Keratinocyte (primary cell): ENCODE results near the gene JAG2. TPM values are rescaled to one million over a fixed set of nuclear protein-coding genes. Genes with fewer than 3 reads are reported as not detected.

Experiments
- DNase-seq: peaks from one replicate; pipeline ENCODE4 v3.0.0-alpha.2; 2011; ENCODE audit warnings: low read depth, missing footprints, low spot score
- FAIRE-seq: peaks from 2 replicates; lab custom pipeline; 2011; peaks lifted over from hg19 to GRCh38; lab: Jason Lieb, UNC
- H2AFZ ChIP-seq: 2 replicates; pipeline ENCODE4 v1.6.0; 2012; ENCODE audit warnings: low read length, control low read depth, inconsistent platforms; ENCODE audit not compliant: control insufficient read depth
- H3K27ac ChIP-seq: 2 replicates; pipeline ENCODE4 v1.5.1; 2011; ENCODE audit warnings: low read length; ENCODE audit not compliant: control insufficient read depth, insufficient read depth
- H3K27me3 ChIP-seq: 3 replicates; pipeline ENCODE4 v1.6.0; 2011; ENCODE audit warnings: low read length; ENCODE audit not compliant: control insufficient read depth, insufficient read depth; ENCODE audit errors: extremely low read depth
- H3K36me3 ChIP-seq, 2 experiments: 2 replicates in 1 of 2; 3 replicates in 1 of 2; pipeline ENCODE4 v1.5.1; 2011; ENCODE audit warnings: low read length in 2 of 2, mild to moderate bottlenecking in 1 of 2; ENCODE audit not compliant: control insufficient read depth in 2 of 2, insufficient read depth in 2 of 2; ENCODE audit errors: extremely low read depth in 1 of 2
- H3K4me1 ChIP-seq: 3 replicates; pipeline ENCODE4 v1.5.1; 2011; ENCODE audit warnings: low read length; ENCODE audit not compliant: control insufficient read depth, insufficient read depth; ENCODE audit errors: extremely low read depth
- H3K4me2 ChIP-seq: 3 replicates; pipeline ENCODE4 v1.6.0; 2011; ENCODE audit warnings: low read depth, low read length; ENCODE audit not compliant: control insufficient read depth, insufficient read depth; ENCODE audit errors: extremely low read depth
- H3K4me3 ChIP-seq, 3 experiments: fragments of 200-600 bp in 1 of 3; sonication (generic) in 1 of 3; 2 replicates in 2 of 3; 3 replicates in 1 of 3; pipeline ENCODE4 v1.5.1; 2011 to 2016; ENCODE audit warnings: low read length in 3 of 3, mild to moderate bottlenecking in 3 of 3, control low read depth in 2 of 3, inconsistent platforms in 1 of 3, low read depth in 1 of 3, mixed read lengths in 1 of 3, mixed run types in 1 of 3, moderate library complexity in 1 of 3; ENCODE audit not compliant: control insufficient read depth in 2 of 3, insufficient read depth in 2 of 3; ENCODE audit errors: extremely low read depth in 1 of 3
- H3K79me2 ChIP-seq: 2 replicates; pipeline ENCODE4 v1.6.0; 2012; ENCODE audit warnings: low read length; ENCODE audit not compliant: control insufficient read depth, insufficient read depth
- H3K9ac ChIP-seq: 3 replicates; pipeline ENCODE4 v1.6.0; 2011; ENCODE audit warnings: low read length; ENCODE audit not compliant: control insufficient read depth, insufficient read depth; ENCODE audit errors: extremely low read depth
- H3K9me1 ChIP-seq: 3 replicates; pipeline ENCODE4 v1.6.0; 2011; ENCODE audit warnings: low read length; ENCODE audit not compliant: control insufficient read depth, insufficient read depth; ENCODE audit errors: extremely low read depth
- H3K9me3 ChIP-seq: 2 replicates; pipeline ENCODE4 v1.5.1; 2012; ENCODE audit warnings: low read depth, low read length; ENCODE audit not compliant: control insufficient read depth
- H4K20me1 ChIP-seq: 3 replicates; pipeline ENCODE4 v1.6.0; 2011; ENCODE audit warnings: low read length; ENCODE audit not compliant: control insufficient read depth, insufficient read depth; ENCODE audit errors: extremely low read depth
- EZH2 ChIP-seq: IDR thresholded peaks from one replicate; pipeline ENCODE4 v1.6.1; 2012; ENCODE audit warnings: inconsistent platforms, mild to moderate bottlenecking, low read length, moderate library complexity
- dilution Hi-C: fragments of 300-500 bp; cut with MboI; formaldehyde crosslinking; loops from one replicate; pipeline ENCODE4 v1.7.0; 2020; ENCODE audit warnings: low sequenced_read_pairs; ENCODE audit not compliant: extremely low pct_ligation_motif_present
- polyA plus RNA-seq, 5 experiments: library from polyadenylated mRNA; depleted of rRNA in 3 of 5; stranded (reverse) in 3 of 5; stranded (forward) in 1 of 5; unstranded in 1 of 5; fragments of >200 nt; gene quantifications; 1 replicate in 1 of 5; 2 replicates in 3 of 5; 3 replicates in 1 of 5; pipeline versions ENCODE4 v1.2.1 to v1.2.3, GENCODE V29; 2011 to 2012; ENCODE audit warnings: missing spikeins in 2 of 5, low read depth in 1 of 5, low replicate concordance in 1 of 5
- TF ChIP-seq, protein P1 (sequence below), 3 experiments: IDR thresholded peaks in 1 of 3; conservative IDR thresholded peaks in 1 of 3; optimal IDR thresholded peaks in 1 of 3; 2 replicates in 2 of 3; 3 replicates in 1 of 3; pipeline versions ENCODE3 to v1.5.1; 2011; ENCODE audit warnings: low read length in 3 of 3, mild to moderate bottlenecking in 3 of 3, moderate library complexity in 2 of 3, control low read depth in 1 of 3, inconsistent platforms in 1 of 3; ENCODE audit not compliant: insufficient read depth in 2 of 3; ENCODE audit errors: extremely low read depth in 1 of 3

Gene JAG2
- polyA plus RNA-seq, 1 donor (not counting 4 experiments of a cell fraction or from before 2014, with no cell fraction given), result 28.3 TPM

- TF ChIP-seq, protein P1, sequence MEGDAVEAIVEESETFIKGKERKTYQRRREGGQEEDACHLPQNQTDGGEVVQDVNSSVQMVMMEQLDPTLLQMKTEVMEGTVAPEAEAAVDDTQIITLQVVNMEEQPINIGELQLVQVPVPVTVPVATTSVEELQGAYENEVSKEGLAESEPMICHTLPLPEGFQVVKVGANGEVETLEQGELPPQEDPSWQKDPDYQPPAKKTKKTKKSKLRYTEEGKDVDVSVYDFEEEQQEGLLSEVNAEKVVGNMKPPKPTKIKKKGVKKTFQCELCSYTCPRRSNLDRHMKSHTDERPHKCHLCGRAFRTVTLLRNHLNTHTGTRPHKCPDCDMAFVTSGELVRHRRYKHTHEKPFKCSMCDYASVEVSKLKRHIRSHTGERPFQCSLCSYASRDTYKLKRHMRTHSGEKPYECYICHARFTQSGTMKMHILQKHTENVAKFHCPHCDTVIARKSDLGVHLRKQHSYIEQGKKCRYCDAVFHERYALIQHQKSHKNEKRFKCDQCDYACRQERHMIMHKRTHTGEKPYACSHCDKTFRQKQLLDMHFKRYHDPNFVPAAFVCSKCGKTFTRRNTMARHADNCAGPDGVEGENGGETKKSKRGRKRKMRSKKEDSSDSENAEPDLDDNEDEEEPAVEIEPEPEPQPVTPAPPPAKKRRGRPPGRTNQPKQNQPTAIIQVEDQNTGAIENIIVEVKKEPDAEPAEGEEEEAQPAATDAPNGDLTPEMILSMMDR (optimal IDR thresholded peaks at IDR 0.05 in 1 of 3, IDR thresholded peaks at IDR 0.05 in 1 of 3, conservative IDR thresholded peaks at IDR 0.05 in 1 of 3; ENCODE audit: extremely low read depth in 1 of 3, insufficient read depth in 2 of 3, low read length in 3 of 3), result no peak
- TF ChIP-seq EZH2, result no peak
- peaks cover 0 to 3% of the 10 kb centered on the region in 2 experiments for H3K36me3 ChIP-seq
These were observed 1.4 kb upstream of the JAG2 start for GRCh38 chr14:105169776-105170655.

GRCh38 chr14:105168979-105169507 lies 467 bp upstream of the JAG2 start:
- Histone ChIP-seq H3K4me1 (peaks cover 28% of the 10 kb centered on the region), H3K79me2 (peaks cover 29% of the 10 kb centered on the region), H3K4me2 (peak overlapping the region; percentile 58), H3K27ac (no peak overlapping the region), H3K4me3 (peak overlapping the region in 1 of 3 experiments; percentile 30), H3K9ac (no peak overlapping the region), H3K9me3 (no peaks in the 10 kb centered on the region), H3K9me1 (peaks cover 6% of the 10 kb centered on the region), H3K36me3 (peaks cover 0 to 3% of the 10 kb centered on the region in 2 experiments), H4K20me1 (peaks cover 10% of the 10 kb centered on the region), H2AFZ (no peak overlapping the region), H3K27me3 (peaks cover 9% of the 10 kb centered on the region)
- FAIRE-seq, result no peak
- no peak for TF ChIP-seq EZH2
- TF ChIP-seq, protein P1 (optimal IDR thresholded peaks at IDR 0.05 in 1 of 3, IDR thresholded peaks at IDR 0.05 in 1 of 3, conservative IDR thresholded peaks at IDR 0.05 in 1 of 3; ENCODE audit: extremely low read depth in 1 of 3, insufficient read depth in 2 of 3, low read length in 3 of 3), result peak in 2 of 3 experiments; percentile 27 to 38
- DNase-seq, result no peak
- dilution Hi-C loops, result no loop called here

More at GRCh38 chr14:105169776-105170655, 1.4 kb upstream of the JAG2 start:
- peaks cover 5% of the 10 kb centered on the region for H4K20me1 ChIP-seq
- H3K9ac ChIP-seq, result no peak overlapping the region
- DNase-seq (no peak), FAIRE-seq (no peak)
- dilution Hi-C loops, result no loop called here
- H2AFZ ChIP-seq, result no peak overlapping the region
- H3K27ac ChIP-seq, result no peak overlapping the region
- H3K9me3 ChIP-seq, result no peaks in the 10 kb centered on the region
- peaks cover 9% of the 10 kb centered on the region for H3K27me3 ChIP-seq
- H3K79me2 ChIP-seq, result peaks cover 20% of the 10 kb centered on the region
- H3K9me1 ChIP-seq, result peaks cover 3% of the 10 kb centered on the region
- H3K4me1 ChIP-seq, result peaks cover 33% of the 10 kb centered on the region
- H3K4me2 ChIP-seq, result no peak overlapping the region
- H3K4me3 ChIP-seq, result no peak overlapping the region
